ENCODE measurements around the gene CES1. TPM values are rescaled to one million over a fixed set of nuclear protein-coding genes. Genes with fewer than 3 reads are reported as not detected.
"Not testable (repeated sequence)": the region's sequence is repeated elsewhere in the genome, so short reads cannot be mapped to it uniquely, and the experiment has no call there.

The CES1 gene
- total RNA-seq (not detected), polyA plus RNA-seq (1 to 10 TPM in 1 of 3 donors, under 1 TPM in 1, not detected in 1; 0.43 to 1.8 TPM), total RNA-seq (0 to 0.43 (median 0) reads per million in 6 experiments)

- H3K36me3 Mint-ChIP-seq, result no peaks in the 10 kb centered on the region
- H3K4me3 Mint-ChIP-seq, result no peak within 1 kb of the TSS
- POLR2A ChIA-PET, result no interaction called here
- ATAC-seq (no peak), DNase-seq (no peak)
- no peaks in the 10 kb centered on the region for H3K9me3 Mint-ChIP-seq
- H3K4me1 Mint-ChIP-seq, result peaks cover 0 to 1% (median 0%) of the 10 kb centered on the region in 4 donors
- H3K27me3 Mint-ChIP-seq, result peaks cover 5 to 39% (median 15%) of the 10 kb centered on the region in 5 donors
- no peak within 1 kb of the TSS for H3K27ac Mint-ChIP-seq
These were observed at the start of gene CES1 for GRCh38 chr16:55832773-55833691. Gene CES1, minus strand, starts transcription at chr16:55833096. Its CDS starts 41 bp downstream, at chr16:55833055.

GRCh38 chr16:55876854-55877253, 44.0 kb upstream of the CES1 start:
- peaks cover 0 to 22% (median 5%) of the 10 kb centered on the region in 5 donors for H3K27me3 Mint-ChIP-seq
- no peak for ATAC-seq

DNA sequence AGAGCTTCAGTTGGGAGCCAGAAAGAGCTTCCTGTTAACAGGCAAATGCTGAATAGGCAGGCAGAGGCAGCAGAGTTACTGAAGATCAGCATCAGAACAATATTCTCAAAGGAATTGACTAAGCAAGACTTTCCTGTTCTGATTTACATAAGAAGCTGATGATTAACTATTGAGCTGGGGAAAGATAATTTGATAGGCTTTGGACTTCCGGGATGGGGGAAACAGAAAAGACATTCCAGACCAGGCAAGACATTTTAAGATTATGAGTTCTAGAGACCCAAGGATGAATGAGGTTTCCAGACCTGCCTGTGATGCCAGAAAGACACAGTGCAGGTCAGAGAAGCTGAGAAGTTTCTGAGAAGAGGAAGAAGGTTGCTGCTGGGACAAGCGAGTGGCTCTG, 42.4 kb upstream of the CES1 start, which contains the start of gene CES5A:
TSS of gene CES5A (minus strand) at position 101 of the 400 bp plus-strand sequence. CDS start 152 bp downstream, outside the sequence.
- Mint-ChIP-seq H3K4me1 (no peaks in the 10 kb centered on the region), H3K36me3 (no peaks in the 10 kb centered on the region), H3K27ac (no peak within 1 kb of the TSS), H3K9me3 (peaks cover 0 to 13% (median 0%) of the 10 kb centered on the region in 9 donors), H3K4me3 (no peak within 1 kb of the TSS), H3K27me3 (peaks cover 4 to 19% (median 5%) of the 10 kb centered on the region in 5 donors)
- DNase-seq (no peak), ATAC-seq (no peak)
- POLR2A ChIA-PET, result no interaction called here

More at GRCh38 chr16:55876854-55877253, 44.0 kb upstream of the CES1 start:
- Mint-ChIP-seq H3K4me1 (no peaks in the 10 kb centered on the region), H3K4me3 (no peak overlapping the region), H3K9me3 (peaks cover 0 to 13% (median 0%) of the 10 kb centered on the region in 9 donors), H3K27ac (no peak overlapping the region), H3K36me3 (no peaks in the 10 kb centered on the region)
- DNase-seq, result no peak
- POLR2A ChIA-PET, result no interaction called here

DNA sequence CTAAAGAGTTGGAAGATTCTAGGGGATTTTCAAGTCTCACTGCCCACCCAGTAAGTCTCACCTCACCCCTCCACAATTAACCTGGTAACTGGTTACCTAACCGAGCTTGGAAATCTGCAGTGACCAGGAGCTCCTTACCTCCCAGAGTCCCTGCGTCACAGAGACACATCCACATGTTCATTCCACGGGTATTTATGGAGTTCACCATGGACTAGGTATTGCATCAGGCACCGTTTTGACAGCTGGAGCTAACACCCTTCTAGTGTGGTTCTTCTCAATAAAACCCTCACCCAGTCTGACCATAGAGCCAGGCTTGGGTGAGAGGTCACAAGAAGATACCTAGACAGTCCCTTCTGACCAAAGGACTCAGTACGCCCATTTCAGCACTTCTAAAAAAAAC, 40.2 kb upstream of the CES1 start:
- H3K36me3 Mint-ChIP-seq, result no peaks in the 10 kb centered on the region
- POLR2A ChIA-PET, result no interaction called here
- DNase-seq, result no peak
- no peaks in the 10 kb centered on the region for H3K4me1 Mint-ChIP-seq
- no peak overlapping the region for H3K4me3 Mint-ChIP-seq
- H3K9me3 Mint-ChIP-seq, result peaks cover 0 to 2% (median 0%) of the 10 kb centered on the region in 9 donors
- no peak overlapping the region for H3K27ac Mint-ChIP-seq
- no peak for ATAC-seq
- H3K27me3 Mint-ChIP-seq, result peaks cover 6 to 25% (median 8%) of the 10 kb centered on the region in 5 donors

- no peak for DNase-seq
- Mint-ChIP-seq H3K4me3 (peak overlapping the region in 1 of 10 donors; percentile 34), H3K27me3 (peaks cover 7 to 35% (median 11%) of the 10 kb centered on the region in 5 donors), H3K4me1 (no peaks in the 10 kb centered on the region), H3K36me3 (no peaks in the 10 kb centered on the region), H3K27ac (no peak overlapping the region), H3K9me3 (peaks cover 0 to 2% (median 0%) of the 10 kb centered on the region in 9 donors)
- ATAC-seq, result no peak
- POLR2A ChIA-PET, result no interaction called here
These were observed 39.2 kb upstream of the CES1 start for GRCh38 chr16:55872130-55872529.

DNA sequence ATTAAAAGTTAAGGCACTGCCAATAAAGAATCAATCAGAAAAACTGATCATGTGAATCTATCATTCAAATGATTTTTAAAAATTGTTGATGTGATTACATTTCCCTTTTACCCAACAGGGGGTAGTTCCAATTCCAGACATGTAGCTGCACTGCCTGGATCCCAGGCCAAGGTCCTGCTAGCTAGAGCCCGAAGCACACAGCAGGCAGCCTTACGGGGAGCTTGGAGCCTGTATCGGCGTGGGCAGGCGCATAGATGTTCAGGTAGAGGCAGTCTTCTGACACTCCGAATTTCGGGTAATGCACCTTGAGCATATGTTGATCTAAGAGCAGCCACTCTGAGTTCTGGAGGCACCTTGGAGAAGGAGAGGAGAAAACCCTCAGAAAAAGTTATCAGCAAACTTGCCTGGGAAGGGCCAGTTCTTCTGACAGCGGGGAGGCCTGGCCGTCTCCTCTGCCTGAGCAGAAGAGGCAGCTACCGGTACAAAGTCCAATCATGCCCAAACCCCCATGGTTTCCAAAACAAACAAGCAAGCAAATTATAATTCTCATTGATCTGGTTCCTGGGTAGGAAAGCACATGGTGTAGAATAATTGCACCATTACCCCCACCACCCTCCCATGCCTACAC, 38.6 kb upstream of the CES1 start:
- POLR2A ChIA-PET, result no interaction called here
- H3K27me3 Mint-ChIP-seq, result peaks cover 7 to 36% (median 11%) of the 10 kb centered on the region in 5 donors
- DNase-seq (no peak), ATAC-seq (no peak)
- H3K9me3 Mint-ChIP-seq, result peaks cover 0 to 2% (median 0%) of the 10 kb centered on the region in 9 donors
- H3K36me3 Mint-ChIP-seq, result no peaks in the 10 kb centered on the region
- no peak overlapping the region for H3K4me3 Mint-ChIP-seq
- H3K4me1 Mint-ChIP-seq, result no peaks in the 10 kb centered on the region
- H3K27ac Mint-ChIP-seq, result no peak overlapping the region

GRCh38 chr16:55868980-55869379, 36.1 kb upstream of the CES1 start:
- DNase-seq (no peak), ATAC-seq (no peak)
- Mint-ChIP-seq H3K36me3 (no peaks in the 10 kb centered on the region), H3K27me3 (peaks cover 4 to 36% (median 11%) of the 10 kb centered on the region in 5 donors), H3K27ac (no peak overlapping the region), H3K4me1 (no peaks in the 10 kb centered on the region), H3K4me3 (no peak overlapping the region), H3K9me3 (peaks cover 0 to 2% (median 0%) of the 10 kb centered on the region in 9 donors)
- POLR2A ChIA-PET, result no interaction called here

- Mint-ChIP-seq H3K27me3 (peaks cover 4 to 36% (median 10%) of the 10 kb centered on the region in 5 donors), H3K4me1 (no peaks in the 10 kb centered on the region), H3K27ac (no peak overlapping the region), H3K9me3 (peaks cover 0 to 2% (median 0%) of the 10 kb centered on the region in 9 donors), H3K4me3 (no peak overlapping the region), H3K36me3 (no peaks in the 10 kb centered on the region)
- POLR2A ChIA-PET, result no interaction called here
- DNase-seq (no peak), ATAC-seq (no peak)
These were observed 35.2 kb upstream of the CES1 start for GRCh38 chr16:55868137-55868536.

DNA sequence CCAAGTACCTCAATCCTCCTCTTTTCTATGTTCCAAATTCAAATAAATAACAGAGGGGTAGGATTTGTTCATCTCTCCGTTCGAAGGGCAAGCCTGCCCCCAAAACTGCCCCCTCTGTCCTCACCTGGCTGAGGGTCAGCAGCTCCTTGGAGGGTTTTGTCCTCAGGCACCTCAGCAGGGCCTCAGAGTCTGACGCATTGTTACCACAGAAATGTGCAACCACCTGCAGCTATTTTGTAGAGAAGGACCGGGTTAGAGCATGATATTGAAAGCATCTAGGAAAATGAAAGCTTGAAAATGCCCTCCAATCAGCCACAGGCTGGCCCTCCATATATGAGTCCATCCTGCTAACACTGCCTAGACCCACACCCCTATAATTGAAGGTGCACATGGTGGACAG, 28.4 kb upstream of the CES1 start:
- DNase-seq (no peak), ATAC-seq (no peak)
- H3K27ac Mint-ChIP-seq, result no peak overlapping the region
- H3K9me3 Mint-ChIP-seq, result no peaks in the 10 kb centered on the region
- peaks cover 1 to 12% (median 8%) of the 10 kb centered on the region in 5 donors for H3K27me3 Mint-ChIP-seq
- POLR2A ChIA-PET, result no interaction called here
- H3K4me1 Mint-ChIP-seq, result no peaks in the 10 kb centered on the region
- no peaks in the 10 kb centered on the region for H3K36me3 Mint-ChIP-seq
- no peak overlapping the region for H3K4me3 Mint-ChIP-seq

DNA sequence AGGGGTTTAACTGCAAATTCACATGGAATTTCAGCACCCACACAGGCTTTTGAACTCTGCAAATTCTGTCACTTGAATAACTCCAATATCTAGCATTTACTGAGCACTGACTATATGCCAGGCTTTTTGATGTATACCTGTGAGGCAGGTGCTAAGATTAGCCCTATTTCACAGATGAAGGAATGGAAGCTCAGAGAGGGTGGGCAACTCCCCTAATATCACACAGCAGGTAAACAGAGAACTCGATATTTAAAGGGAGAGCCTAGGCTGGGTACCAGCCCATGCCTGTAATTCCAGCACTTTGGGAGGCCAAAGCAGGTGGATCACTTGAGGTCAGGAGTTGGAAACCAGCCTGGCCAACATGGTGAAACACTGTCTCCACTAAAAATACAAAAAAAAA, 24.8 kb upstream of the CES1 start:
- H3K4me1 Mint-ChIP-seq, POLR2A ChIA-PET, H3K27ac Mint-ChIP-seq, DNase-seq, H3K36me3 Mint-ChIP-seq, H3K4me3 Mint-ChIP-seq, ATAC-seq, H3K9me3 Mint-ChIP-seq: not testable (repeated sequence)
- H3K27me3 Mint-ChIP-seq, result peaks cover 3 to 19% (median 9%) of the 10 kb centered on the region in 5 donors

DNA sequence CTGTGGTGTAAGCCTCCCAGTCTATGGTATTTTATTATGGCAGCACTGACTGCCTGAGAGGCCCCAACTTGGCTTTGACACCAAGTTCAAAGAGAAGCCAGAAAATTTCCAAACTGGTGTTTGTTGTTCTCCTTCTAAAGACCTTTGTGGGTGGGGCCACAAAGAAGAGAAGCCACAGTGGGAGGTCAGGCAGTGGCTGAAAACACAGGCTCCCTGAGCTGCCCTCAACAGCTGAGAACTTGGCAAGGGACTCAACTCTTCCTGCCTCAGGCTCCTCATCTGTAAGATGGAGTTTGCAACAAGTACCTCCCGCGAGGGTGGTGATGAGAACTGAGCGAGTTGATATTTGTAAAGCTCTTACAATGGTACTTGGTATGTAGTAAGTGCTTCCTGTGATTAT, 24.1 kb upstream of the CES1 start:
- no peak overlapping the region for H3K4me3 Mint-ChIP-seq
- no peaks in the 10 kb centered on the region for H3K9me3 Mint-ChIP-seq
- DNase-seq (no peak), ATAC-seq (no peak)
- H3K27me3 Mint-ChIP-seq, result peaks cover 5 to 23% (median 9%) of the 10 kb centered on the region in 5 donors
- no peaks in the 10 kb centered on the region for H3K36me3 Mint-ChIP-seq
- H3K27ac Mint-ChIP-seq, result no peak overlapping the region
- POLR2A ChIA-PET, result no interaction called here
- no peaks in the 10 kb centered on the region for H3K4me1 Mint-ChIP-seq

DNA sequence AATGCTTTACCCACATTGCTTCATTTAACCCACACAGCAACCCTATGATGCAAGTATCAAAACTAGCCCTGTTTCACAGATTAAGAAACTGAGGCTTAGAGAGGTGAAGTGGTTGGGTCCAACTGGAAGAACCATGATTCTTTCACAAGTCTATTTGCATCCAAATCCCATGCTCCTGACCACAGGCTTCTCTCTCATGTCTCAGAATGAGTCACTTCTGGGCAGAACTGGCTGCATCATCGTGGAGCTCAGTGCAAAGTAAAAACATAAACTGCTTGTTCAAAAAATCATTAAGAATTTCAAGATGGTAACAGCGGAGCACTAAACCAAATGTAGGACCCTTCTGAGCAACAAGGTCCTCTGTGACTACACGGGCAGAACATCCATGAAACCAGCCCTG, 20.2 kb upstream of the CES1 start:
- DNase-seq, result no peak
- Mint-ChIP-seq H3K27ac (no peak overlapping the region), H3K4me1 (no peaks in the 10 kb centered on the region), H3K36me3 (no peaks in the 10 kb centered on the region), H3K9me3 (no peaks in the 10 kb centered on the region), H3K4me3 (no peak overlapping the region), H3K27me3 (peaks cover 8 to 37% (median 12%) of the 10 kb centered on the region in 5 donors)
- ATAC-seq, result no peak
- POLR2A ChIA-PET, result no interaction called here

DNA sequence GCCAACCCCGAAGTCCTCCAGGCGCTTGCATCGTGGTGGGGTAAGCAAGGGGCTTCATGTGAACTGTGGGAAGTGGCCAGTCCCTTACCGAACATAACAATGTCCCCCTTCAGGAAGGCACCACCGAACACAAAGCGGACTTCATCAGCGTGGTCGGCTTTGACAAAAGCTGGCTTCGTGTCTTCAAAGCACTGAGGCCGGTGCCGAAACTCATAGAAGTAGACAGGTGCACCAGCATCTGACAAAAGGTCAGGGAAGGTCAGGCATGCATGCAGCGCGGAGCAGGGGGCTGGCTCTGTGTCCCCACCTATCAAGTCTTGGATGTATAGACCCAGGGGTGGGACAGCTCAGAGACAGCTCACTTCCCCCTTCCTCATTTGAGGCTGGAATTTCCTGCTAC, 16.6 kb upstream of the CES1 start:
- H3K4me3 Mint-ChIP-seq, result no peak overlapping the region

More for the DNA sequence above, 16.6 kb upstream of the CES1 start:
- Mint-ChIP-seq H3K9me3 (no peaks in the 10 kb centered on the region), H3K4me1 (no peaks in the 10 kb centered on the region), H3K27ac (no peak overlapping the region), H3K36me3 (no peaks in the 10 kb centered on the region), H3K27me3 (peaks cover 8 to 52% (median 19%) of the 10 kb centered on the region in 5 donors)
- no peak for ATAC-seq
- DNase-seq, result no peak
- POLR2A ChIA-PET, result no interaction called here

All from naive thymus-derived CD8-positive, alpha-beta T cell (primary cell).